Measurements from ENCODE around the gene RPS10.
"Not testable (repeated sequence)": the region's sequence is repeated elsewhere in the genome, so short reads cannot be mapped to it uniquely, and the experiment has no call there.

The RPS10 gene

GRCh38 chr6:34447910-34448309, 22.0 kb upstream of the RPS10 start:
- no peak for DNase-seq (ENCODE audit: low read depth, low spot score)

- DNase-seq (ENCODE audit: low read depth, low spot score), result no peak
Measured at GRCh38 chr6:34447386-34447785, 21.5 kb upstream of the RPS10 start.

GRCh38 chr6:34445313-34445860, 19.5 kb upstream of the RPS10 start:
- DNase-seq (ENCODE audit: low read depth, low spot score), result no peak

GRCh38 chr6:34441526-34441925, 15.7 kb upstream of the RPS10 start:
- no peak for DNase-seq (ENCODE audit: low read depth, low spot score)

GRCh38 chr6:34439442-34439841, 13.6 kb upstream of the RPS10 start:
- DNase-seq (ENCODE audit: low read depth, low spot score), result no peak

- DNase-seq (ENCODE audit: low read depth, low spot score), result no peak
Measured at GRCh38 chr6:34438705-34439104, 12.8 kb upstream of the RPS10 start.

- DNase-seq (ENCODE audit: low read depth, low spot score), result no peak
Measured at GRCh38 chr6:34437644-34437970, 11.7 kb upstream of the RPS10 start.

GRCh38 chr6:34436803-34437643, 11.2 kb upstream of the RPS10 start:
- DNase-seq (ENCODE audit: low read depth, low spot score), result no peak

- DNase-seq (ENCODE audit: low read depth, low spot score), result no peak
Measured at GRCh38 chr6:34435916-34436315, 10.0 kb upstream of the RPS10 start.

GRCh38 chr6:34425132-34425497, 754 bp downstream of the RPS10 start:
- DNase-seq (ENCODE audit: low read depth, low spot score), result no peak

- DNase-seq (ENCODE audit: low read depth, low spot score), result no peak
Measured at GRCh38 chr6:34424200-34425131, 1.4 kb downstream of the RPS10 start.

- DNase-seq (ENCODE audit: low read depth, low spot score), result no peak
Measured at GRCh38 chr6:34423254-34423653, 2.6 kb downstream of the RPS10 start.

- DNase-seq (ENCODE audit: low read depth, low spot score), result no peak
Measured at GRCh38 chr6:34418367-34418766, 7.5 kb downstream of the RPS10 start.

GRCh38 chr6:34416877-34417371, 8.9 kb downstream of the RPS10 start:
- no peak for DNase-seq (ENCODE audit: low read depth, low spot score)

GRCh38 chr6:34414999-34415858, 10.6 kb downstream of the RPS10 start:
- no peak for DNase-seq (ENCODE audit: low read depth, low spot score)

GRCh38 chr6:34412643-34413214, 13.1 kb downstream of the RPS10 start:
- no peak for DNase-seq (ENCODE audit: low read depth, low spot score)

GRCh38 chr6:34412016-34412415, 13.9 kb downstream of the RPS10 start:
- DNase-seq (ENCODE audit: low read depth, low spot score), result no peak

GRCh38 chr6:34407915-34408314, 18.0 kb downstream of the RPS10 start:
- DNase-seq (ENCODE audit: low read depth, low spot score), result not testable (repeated sequence)

- DNase-seq (ENCODE audit: low read depth, low spot score), result no peak
Measured at GRCh38 chr6:34396518-34396917, 29.4 kb downstream of the RPS10 start.

GRCh38 chr6:34393966-34394305, 31.9 kb downstream of the RPS10 start:
- DNase-seq (ENCODE audit: low read depth, low spot score), result no peak

Measured in activated naive CD8-positive, alpha-beta T cell treated with anti-CD3 and anti-CD28 coated beads, Interleukin-2, amount 50 U/mL, for 16 hours (primary cell).